ENCODE data around the gene SEMA4D.
A peak's percentile ranks its signal among the peaks of the same experiment; 100 is the strongest.

Gene SEMA4D

DNA sequence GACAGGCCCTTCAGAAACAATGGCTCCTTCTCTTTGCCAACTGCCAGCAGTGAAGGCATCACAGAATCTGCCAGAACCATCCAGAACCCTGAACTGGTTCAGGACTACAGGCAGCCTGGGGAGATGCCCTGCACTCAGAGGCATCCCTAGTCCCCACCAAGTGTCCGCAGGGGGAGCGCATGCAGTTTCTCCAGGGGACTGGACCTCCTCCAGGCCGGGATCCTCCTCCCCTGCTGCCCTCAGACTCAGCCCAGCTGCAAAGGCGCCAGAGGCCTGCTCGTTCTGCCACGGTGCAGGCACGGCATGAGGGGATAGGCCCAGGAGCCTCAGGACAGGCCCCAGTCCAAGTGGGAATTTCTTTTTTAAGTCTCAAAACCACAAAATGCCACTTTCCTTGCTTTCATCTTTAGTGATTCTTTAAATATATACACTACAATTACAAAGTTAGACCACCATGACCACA, 72.0 kb downstream of the SEMA4D start:
- H3K27ac ChIP-seq = peak overlapping the region in 10 of 21 experiments; percentile 1 to 82 (median 37)
- H3K4me3 ChIP-seq = no peak overlapping the region

- peak overlapping the region in 8 of 21 experiments; percentile 1 to 82 (median 38) for H3K27ac ChIP-seq
- no peak overlapping the region for H3K4me3 ChIP-seq
Measured at GRCh38 chr9:89425024-89425805, 72.7 kb downstream of the SEMA4D start.

DNA sequence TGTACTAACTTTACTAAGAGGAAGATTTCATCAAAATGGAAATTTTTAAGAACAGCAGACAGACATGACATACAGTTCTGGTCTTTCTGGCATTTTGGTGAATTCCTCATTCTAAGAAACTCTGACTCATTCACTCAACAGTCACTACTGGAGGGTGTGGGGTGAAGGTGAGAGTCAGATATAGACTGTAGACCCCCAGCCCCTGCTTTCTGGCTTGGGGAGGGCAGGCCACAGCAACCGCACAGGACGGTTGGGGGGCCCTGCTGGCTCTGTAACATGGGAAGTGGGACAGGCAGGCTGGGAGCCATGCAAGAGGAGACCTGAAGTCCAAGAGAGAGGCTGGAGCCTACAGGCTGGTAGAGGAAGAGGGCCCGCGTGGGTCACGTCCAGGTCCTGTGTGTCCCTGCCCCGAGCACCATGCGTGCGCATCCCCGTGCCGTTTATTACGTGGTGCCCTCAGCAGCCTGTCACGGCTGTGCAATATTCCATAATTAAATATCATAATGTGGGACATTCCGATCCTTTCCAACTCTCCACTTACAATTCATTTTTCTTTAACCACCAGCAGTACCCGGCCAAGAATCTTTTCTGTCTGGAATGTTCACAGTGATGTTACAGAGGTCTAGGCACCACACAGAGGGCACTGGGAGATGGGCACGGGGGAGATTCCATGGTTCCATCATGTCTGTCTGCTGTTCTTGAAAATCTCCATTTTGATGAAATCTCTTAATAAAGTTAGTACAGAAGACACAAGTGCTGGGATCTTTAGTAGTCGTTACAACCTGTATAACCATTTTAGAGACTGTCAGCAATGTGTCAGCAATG, 75.5 kb downstream of the SEMA4D start:
- H3K4me3 ChIP-seq = no peak overlapping the region
- peak overlapping the region in 10 of 21 experiments; percentile 20 to 82 (median 62) for H3K27ac ChIP-seq

GRCh38 chr9:89421595-89421994, 76.3 kb downstream of the SEMA4D start:
- no peak overlapping the region for H3K4me3 ChIP-seq
- H3K27ac ChIP-seq = peak overlapping the region in 5 of 21 experiments; percentile 20 to 82 (median 70)

DNA sequence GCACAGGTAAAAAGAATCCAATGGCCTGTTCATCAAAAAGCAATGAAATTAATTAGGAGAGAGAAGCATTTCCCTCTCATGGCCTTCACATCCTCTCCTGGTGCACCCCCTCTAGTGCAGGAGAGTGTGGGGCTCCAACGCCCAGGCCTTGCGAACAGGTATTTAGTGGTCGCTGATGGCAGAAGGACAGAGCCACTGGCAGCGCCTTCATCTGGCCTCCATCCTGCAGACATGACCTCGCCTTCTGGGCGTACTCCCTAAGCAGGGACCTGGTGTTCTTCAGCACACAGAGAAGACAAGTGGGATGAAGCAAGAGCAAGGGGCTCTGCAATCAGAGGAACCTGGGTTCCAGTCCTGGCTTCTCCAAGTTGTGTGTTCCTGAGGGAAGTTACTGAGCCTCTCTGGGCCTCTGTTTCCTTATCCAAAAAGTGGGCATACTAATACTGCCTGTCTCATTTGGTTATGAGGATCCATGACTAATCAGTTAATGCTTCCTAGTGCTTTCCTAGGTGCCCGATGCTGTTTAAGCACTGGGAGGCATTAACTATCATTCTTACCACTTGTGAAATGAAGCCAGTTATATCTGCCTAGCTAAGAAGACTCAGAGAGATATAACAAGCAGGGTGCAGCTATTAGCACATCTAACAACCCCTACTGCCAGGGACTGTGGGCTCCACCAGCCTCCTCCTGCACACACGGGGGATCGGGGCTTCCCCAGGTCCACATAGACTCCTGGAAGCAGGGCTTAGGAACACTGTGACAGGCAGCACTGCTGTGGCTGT, 77.3 kb downstream of the SEMA4D start:
- Histone ChIP-seq H3K27ac (peak overlapping the region in 7 of 21 experiments; percentile 3 to 82 (median 67)), H3K4me3 (no peak overlapping the region)

- Histone ChIP-seq H3K4me3 (no peak overlapping the region), H3K27ac (peak overlapping the region in 7 of 21 experiments; percentile 3 to 82 (median 67))
Measured at GRCh38 chr9:89419978-89420394, 77.9 kb downstream of the SEMA4D start.

DNA sequence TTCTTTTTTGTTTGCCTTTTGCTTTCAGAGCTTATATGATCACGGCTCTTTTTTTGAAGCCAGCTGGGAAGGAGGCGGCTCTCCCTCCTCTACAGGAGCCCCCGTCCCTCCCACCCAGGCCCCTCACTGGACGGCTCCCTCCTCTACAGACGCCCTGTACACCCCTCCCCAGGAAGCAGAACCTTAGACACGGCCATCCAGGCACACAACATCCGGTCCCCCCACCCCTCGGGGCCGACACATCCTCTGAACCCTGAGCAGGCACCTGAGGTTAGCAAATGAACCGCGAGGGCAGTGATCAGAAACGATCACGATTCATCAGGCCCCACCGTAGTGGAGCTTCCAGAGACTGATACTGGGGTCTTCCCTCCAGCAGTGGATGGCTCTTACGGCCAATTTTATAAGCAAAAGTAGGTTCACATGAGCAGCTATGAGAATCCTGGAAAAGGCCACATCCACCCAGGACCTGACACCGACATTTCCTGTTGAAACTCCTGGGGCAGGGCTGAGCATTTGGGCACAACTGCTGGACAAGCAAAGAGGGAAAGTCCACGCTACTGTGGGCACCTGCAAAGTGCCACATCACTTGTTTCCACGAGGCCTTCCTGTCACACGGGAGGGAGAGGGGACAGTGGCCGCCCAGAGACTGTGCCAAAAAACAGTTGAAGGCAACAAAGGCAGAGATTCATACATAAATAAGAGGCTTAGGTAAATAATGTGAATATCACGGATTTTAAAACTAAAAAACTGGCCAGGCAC, 78.9 kb downstream of the SEMA4D start:
- H3K27ac ChIP-seq = peak overlapping the region in 8 of 21 experiments; percentile 25 to 78 (median 60)
- H3K4me3 ChIP-seq = no peak overlapping the region

DNA sequence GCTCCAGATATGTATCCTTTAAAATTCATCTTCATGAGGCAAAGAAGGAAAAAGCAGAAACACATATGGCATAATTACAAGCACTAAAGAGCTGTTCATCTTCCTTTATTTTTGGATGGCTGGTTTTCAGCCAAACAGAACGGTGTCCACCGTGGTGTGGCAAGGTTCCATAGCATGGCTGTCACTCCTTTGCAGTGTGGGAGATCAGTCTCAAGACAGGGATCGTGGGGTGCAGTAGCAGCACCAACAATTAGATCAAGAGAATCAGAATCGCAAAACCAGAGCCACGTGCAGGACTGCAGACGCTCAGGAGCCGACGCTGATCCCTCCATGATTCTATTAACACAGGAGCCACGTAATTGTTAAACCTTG, 79.5 kb downstream of the SEMA4D start:
- peak overlapping the region in 1 of 7 experiments; percentile 6 for H3K4me3 ChIP-seq
- peak overlapping the region in 7 of 21 experiments; percentile 25 to 78 (median 67) for H3K27ac ChIP-seq

GRCh38 chr9:89417832-89418473, 80.0 kb downstream of the SEMA4D start:
- Histone ChIP-seq H3K4me3 (peak overlapping the region in 1 of 7 experiments; percentile 6), H3K27ac (peak overlapping the region in 7 of 21 experiments; percentile 6 to 78 (median 54))

DNA sequence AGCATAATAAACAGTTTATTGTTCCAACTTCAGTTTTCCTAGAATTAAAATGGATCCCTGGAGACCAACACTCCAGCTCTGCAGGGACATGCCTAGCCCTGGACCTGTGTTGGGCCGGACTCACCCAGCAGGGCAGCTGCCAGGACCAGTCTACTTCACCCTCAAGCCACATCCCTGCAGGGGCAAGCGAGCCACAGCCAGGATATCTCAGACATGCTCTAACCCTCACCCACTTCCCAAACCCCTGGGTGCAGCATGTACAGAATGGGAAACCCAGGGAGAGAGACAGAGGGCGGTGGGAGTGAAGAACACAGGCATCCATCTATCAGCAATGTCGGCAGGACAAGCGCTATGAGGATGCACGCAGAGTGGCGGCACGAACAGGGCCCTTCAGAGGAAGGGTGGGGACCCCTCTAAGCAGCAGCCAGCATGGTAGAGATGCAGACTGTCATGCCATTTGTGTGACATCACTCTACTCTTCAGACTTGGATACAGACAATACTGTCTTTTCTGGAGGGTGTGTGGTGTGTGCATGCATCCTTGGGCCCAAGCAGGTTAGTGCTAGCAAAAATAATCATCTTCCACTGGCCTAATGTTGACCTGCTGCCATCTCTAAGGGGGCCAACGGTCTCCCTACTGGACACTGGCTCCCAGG, 83.1 kb downstream of the SEMA4D start:
- Histone ChIP-seq H3K4me3 (no peak overlapping the region), H3K27ac (no peak overlapping the region)

DNA sequence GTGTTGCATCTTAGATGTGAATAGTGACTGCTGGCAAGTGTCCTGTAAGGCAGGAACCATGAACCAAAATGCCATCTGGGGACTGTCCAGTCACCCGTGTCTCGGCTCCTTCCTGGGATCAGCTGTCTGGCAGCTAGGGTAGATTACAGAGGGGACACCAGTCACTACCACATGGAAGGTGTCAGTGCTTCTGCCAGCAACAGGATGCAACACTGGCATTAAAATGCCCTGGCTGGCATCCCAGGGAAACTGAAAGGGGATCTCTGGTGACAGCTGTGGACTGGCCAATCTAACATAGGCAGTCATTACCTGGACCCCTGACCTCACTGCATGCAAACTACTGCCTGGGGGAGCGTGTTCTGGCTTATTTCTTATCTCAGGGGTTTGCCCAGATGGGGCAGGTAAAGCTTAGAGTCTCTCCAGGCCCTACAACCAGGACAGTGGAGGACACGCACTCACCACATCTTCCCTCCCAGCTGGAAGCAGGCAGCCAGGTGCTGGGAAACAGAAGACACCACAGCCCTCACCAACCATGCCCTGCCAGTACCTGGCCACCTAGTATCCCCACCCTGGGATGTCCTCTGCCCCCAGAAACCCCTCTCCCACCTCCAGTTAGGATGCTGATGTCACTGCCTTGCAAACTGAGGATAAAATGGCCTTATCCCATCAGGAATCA, 83.8 kb downstream of the SEMA4D start:
- Histone ChIP-seq H3K4me3 (no peak overlapping the region), H3K27ac (no peak overlapping the region)

DNA sequence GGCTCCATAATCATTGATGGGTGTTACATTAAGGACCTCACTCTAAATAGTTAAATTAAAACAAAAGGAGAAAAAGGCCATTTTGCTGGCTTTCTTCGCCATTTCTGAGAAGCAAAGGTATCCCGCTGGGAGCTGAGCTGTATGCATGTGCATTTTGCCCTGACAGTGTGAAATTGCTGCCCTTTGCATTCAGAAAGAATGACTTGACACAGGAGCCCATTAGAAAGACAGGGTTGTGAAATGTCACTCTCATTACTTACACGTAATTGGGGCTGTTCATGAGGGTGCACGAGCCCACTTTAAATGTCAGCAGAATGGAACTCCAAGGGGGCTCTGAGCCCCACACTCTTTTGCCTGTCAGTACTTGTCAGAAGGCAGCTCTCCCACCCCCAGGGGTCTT, 85.0 kb downstream of the SEMA4D start:
- H3K27ac ChIP-seq = no peak overlapping the region
- no peak overlapping the region for H3K4me3 ChIP-seq

DNA sequence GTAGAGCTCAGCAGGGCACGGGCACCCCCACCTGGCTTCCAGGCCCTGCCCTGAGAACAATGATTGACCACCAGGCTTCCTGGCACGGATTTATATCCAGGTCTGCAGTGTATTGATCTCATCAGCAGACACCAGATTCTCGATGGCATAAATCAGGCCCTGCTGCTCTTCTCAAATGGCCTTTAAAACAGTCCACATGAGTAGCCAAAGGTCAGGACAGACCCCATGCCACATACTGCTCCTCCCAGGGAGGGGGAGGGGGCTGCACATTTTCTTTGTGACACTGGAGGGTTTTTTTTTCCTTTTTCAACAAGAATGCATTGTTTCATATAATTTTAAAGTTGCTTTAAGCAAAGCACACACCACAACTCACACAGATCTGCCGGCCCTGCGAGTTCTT, 85.4 kb downstream of the SEMA4D start:
- Histone ChIP-seq H3K4me3 (no peak overlapping the region), H3K27ac (no peak overlapping the region)

DNA sequence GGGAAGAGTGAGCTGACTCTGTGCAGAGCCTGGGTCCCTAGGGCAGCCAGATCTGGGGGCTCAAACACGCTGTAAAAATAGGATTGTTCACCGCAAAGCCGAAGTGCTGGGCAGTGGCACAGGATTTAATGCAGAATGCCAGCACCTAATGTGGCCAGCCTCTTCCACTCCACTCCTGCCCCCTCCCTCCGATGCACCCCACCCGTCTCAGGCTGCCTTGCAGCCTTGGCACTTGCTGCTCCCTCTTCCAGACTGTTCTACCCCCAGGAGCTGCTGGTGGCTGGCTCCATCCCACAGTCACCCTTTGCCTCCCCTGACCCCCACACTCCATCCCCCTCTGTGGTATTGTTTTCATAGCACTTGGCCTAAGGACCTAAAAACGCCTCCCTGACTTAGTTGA, 86.2 kb downstream of the SEMA4D start:
- H3K27ac ChIP-seq = peak overlapping the region in 1 of 21 experiments; percentile 77
- H3K4me3 ChIP-seq = no peak overlapping the region

DNA sequence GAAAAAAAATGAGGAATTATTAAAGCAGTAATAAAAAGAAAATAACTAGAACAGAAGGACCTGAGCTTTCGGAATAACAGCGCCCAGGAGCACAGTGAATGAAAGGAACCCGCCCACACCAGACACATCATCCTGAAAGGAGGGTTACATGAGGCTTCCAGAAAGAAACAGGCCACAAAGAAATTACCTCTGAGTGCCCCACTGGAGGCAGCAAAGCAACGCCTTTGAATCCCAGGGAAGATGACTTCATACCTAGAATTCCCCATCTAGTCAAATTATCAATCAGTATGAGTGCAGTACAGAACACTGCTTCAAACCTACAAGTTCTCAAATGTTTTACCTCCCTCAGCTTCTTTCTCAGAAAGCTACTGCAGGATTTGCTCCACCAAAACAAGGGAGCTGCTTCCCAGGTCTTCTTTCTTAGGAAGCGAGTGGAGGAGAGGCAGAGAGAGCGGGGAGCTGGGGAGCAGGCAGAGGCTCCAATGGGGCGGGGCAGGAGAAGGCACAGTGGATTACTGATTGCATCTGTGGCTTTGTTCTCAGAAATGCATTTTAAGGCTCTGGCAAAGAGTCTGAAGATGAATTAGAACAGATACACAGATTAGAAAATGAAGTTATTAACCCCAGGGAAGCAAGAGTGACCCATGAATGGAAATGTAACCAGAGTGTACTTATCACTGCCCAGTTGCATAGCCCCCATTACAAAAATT, 87.1 kb downstream of the SEMA4D start:
- Histone ChIP-seq H3K27ac (peak overlapping the region in 3 of 21 experiments; percentile 16 to 77 (median 49)), H3K4me3 (no peak overlapping the region)

DNA sequence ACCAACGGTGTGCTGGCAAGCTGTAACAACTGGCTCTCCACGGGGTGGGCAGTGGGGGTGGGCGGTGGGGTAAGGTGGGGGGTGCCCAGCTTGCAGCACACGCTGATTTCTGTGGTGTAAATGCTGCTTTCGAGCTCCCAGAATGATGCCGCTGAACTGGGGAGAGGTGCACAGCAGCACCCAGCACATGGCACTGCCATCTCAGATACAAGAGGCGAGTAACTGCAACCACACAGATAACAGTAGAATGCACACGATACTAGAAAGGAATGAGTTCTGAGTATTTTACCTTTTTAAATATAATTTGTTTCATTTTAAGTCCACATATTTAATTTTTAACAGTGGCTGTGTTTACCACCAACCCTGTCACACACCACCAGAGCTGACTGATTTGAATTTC, 87.9 kb downstream of the SEMA4D start:
- Histone ChIP-seq H3K27ac (peak overlapping the region in 3 of 21 experiments; percentile 49 to 77 (median 77)), H3K4me3 (no peak overlapping the region)

- Histone ChIP-seq H3K27ac (peak overlapping the region in 7 of 21 experiments; percentile 11 to 77 (median 59)), H3K4me3 (no peak overlapping the region)
Measured at GRCh38 chr9:89409466-89409865, 88.4 kb downstream of the SEMA4D start.
